HepG2 (cell line): Measurements from ENCODE around the gene HS6ST1. TPM values are rescaled to one million over a fixed set of nuclear protein-coding genes. Genes with fewer than 3 reads are reported as not detected.

Source experiments
- ATF5 ChIP-seq: sonication (generic); formaldehyde crosslinking; IDR thresholded peaks from 2 replicates; pipeline ENCODE4 v1.4.0; 2020; ENCODE audit warnings: mild to moderate bottlenecking, low read depth, missing genetic modification reagents
- CBFB ChIP-seq: sonication (generic); formaldehyde crosslinking; IDR thresholded peaks from 2 replicates; pipeline ENCODE4 v1.4.0; 2020; ENCODE audit warnings: missing genetic modification reagents
- HHEX ChIP-seq: IDR thresholded peaks from 2 replicates; pipeline ENCODE4 v1.6.1; 2016; ENCODE audit warnings: control low read depth
- PCBP2 ChIP-seq: fragments of 200-400 bp; formaldehyde crosslinking; optimal IDR thresholded peaks from 2 replicates; pipeline ENCODE3; 2018; ENCODE audit warnings: low read length, low read depth; ENCODE audit not compliant: poor library complexity, severe bottlenecking
- THAP9 ChIP-seq: sonication (generic); formaldehyde crosslinking; IDR thresholded peaks from 2 replicates; pipeline ENCODE4; 2020; ENCODE audit warnings: missing genetic modification reagents, mild to moderate bottlenecking, borderline replicate concordance
- UBTF ChIP-seq: sonication (generic); formaldehyde crosslinking; IDR thresholded peaks from 2 replicates; pipeline ENCODE4 v1.4.0; 2020; ENCODE audit warnings: mild to moderate bottlenecking, missing genetic modification reagents
- ZNF142 ChIP-seq: sonication (generic); formaldehyde crosslinking; IDR thresholded peaks from 2 replicates; pipeline ENCODE4 v1.4.0; 2020; ENCODE audit warnings: missing genetic modification reagents
- ZNF687 ChIP-seq: sonication (generic); formaldehyde crosslinking; IDR thresholded peaks from 2 replicates; pipeline ENCODE4 v1.5.1; 2020; ENCODE audit warnings: mild to moderate bottlenecking, missing genetic modification reagents, moderate library complexity
- ZNF800 ChIP-seq: sonication (generic); formaldehyde crosslinking; IDR thresholded peaks from 2 replicates; pipeline ENCODE4 v1.4.0; 2020; ENCODE audit warnings: missing genetic modification reagents
- polyA plus RNA-seq, 8 experiments: library from polyadenylated mRNA; depleted of rRNA in 3 of 8; stranded (reverse) in 7 of 8; unstranded in 1 of 8; fragments of >200 nt; fragmentation: Illumina TruSeq in 4 of 8; extraction: Trizol in 4 of 8; gene quantifications; 2 replicates each; pipeline versions ENCODE4 v1.2.1 to v1.2.3, GENCODE V29; 2011 to 2016; ENCODE audit warnings: low read depth in 4 of 8, missing spikeins in 1 of 8, mixed read lengths in 1 of 8; ENCODE audit not compliant: insufficient read depth in 1 of 8
- total RNA-seq, 5 experiments: library from RNA; depleted of rRNA; stranded (reverse); fragments of >200 nt; fragmentation: Illumina TruSeq; extraction: Trizol; gene quantifications; 2 replicates each; pipeline ENCODE4 v1.2.3, GENCODE V29; 2016; ENCODE audit warnings: low read depth in 1 of 5

HS6ST1 gene
- total and polyA plus RNA-seq, 2 of the 13 experiments (the other 11 are each of a cell fraction or from before 2014, with no cell fraction given) = 34.5 to 84.6 TPM

- TF ChIP-seq ZNF687 = peak; percentile 81
- TF ChIP-seq ZNF800 = no peak
- TF ChIP-seq CBFB = no peak
- TF ChIP-seq PCBP2 = no peak
- 0 out of 2 replicates have a peak, but pooled peaks have one; percentile 63 for TF ChIP-seq ZNF142 (CRISPR knock-in tag)
- no peak for TF ChIP-seq ATF5
- TF ChIP-seq UBTF (CRISPR knock-in tag) = peak; percentile 37; the same call in 1 of the 2 replicates
- no peak for TF ChIP-seq HHEX (CRISPR knock-in tag)
- peak; percentile 16; the same call in 1 of the 2 replicates for TF ChIP-seq THAP9
These were observed 7.0 kb upstream of the HS6ST1 start (continued) for GRCh38 chr2:128325611-128326181.
